Measurements from ENCODE around the gene TMEM200B. TPM values are rescaled to one million over a fixed set of nuclear protein-coding genes. Genes with fewer than 3 reads are reported as not detected.
"Not testable (repeated sequence)": the region's sequence is repeated elsewhere in the genome, so short reads cannot be mapped to it uniquely, and the experiment has no call there.

The TMEM200B gene
- total RNA-seq, 2 experiments from 2014 or later: not detected

GRCh38 chr1:29079916-29080629 lies 43.6 kb downstream of the TMEM200B start:
- POLR2A ChIA-PET; H3K27me3 Mint-ChIP-seq (ENCODE audit: low read depth); ATAC-seq; H3K36me3 Mint-ChIP-seq (ENCODE audit: low read depth); H3K9me3 Mint-ChIP-seq (ENCODE audit: insufficient read depth); H3K4me1 Mint-ChIP-seq (ENCODE audit: low read depth); H3K4me3 Mint-ChIP-seq; H3K27ac Mint-ChIP-seq; DNase-seq: not testable (repeated sequence)
- CTCF ChIA-PET: interaction anchor here (2.1 kb wide), 1 partner anchor 123 kb away, joined by 9 read pairs; no protein-coding TSS in a partner anchor

GRCh38 chr1:29077155-29077554 lies 46.5 kb downstream of the TMEM200B start:
- H3K4me1 Mint-ChIP-seq (ENCODE audit: low read depth): no peaks in the 10 kb centered on the region
- peaks cover 3% of the 10 kb centered on the region for H3K36me3 Mint-ChIP-seq (ENCODE audit: low read depth)
- POLR2A ChIA-PET: no interaction called here
- DNase-seq (no peak), ATAC-seq (no peak)
- no peak overlapping the region for H3K27ac Mint-ChIP-seq
- no peaks in the 10 kb centered on the region for H3K27me3 Mint-ChIP-seq (ENCODE audit: low read depth)
- H3K9me3 Mint-ChIP-seq (ENCODE audit: insufficient read depth): no peaks in the 10 kb centered on the region
- H3K4me3 Mint-ChIP-seq: no peak overlapping the region
- CTCF ChIA-PET: interaction anchor here (0.6 to 1.4 kb wide), 2 partner anchors 8 to 125 kb away, joined by 3 to 5 read pairs; no protein-coding TSS in a partner anchor

Other genes with a start within 250 kb of the TMEM200B start
- 10 to 100 TPM; 94.5 to 95.4 TPM for gene EPB41, start 209.3 kb downstream of the TMEM200B start, total RNA-seq
- 100 to 1,000 TPM; 122 to 124 TPM for gene SRSF4, start 58.0 kb upstream of the TMEM200B start, total RNA-seq
- 10 to 100 TPM; 23.5 to 26.4 TPM for gene MECR, start 107.0 kb upstream of the TMEM200B start, total RNA-seq
- gene PTPRU, start 112.6 kb upstream of the TMEM200B start, total RNA-seq: under 1 TPM in 1 of 2 experiments, not detected in 1; 0.13 TPM